Esophagus squamous epithelium (tissue), 4 donors: ENCODE measurements around the gene LRRD1.
"Not testable (repeated sequence)": the region's sequence is repeated elsewhere in the genome, so short reads cannot be mapped to it uniquely, and the experiment has no call there.

Source experiments
- CTCF ChIP-seq, 6 experiments: fragments of 450-650 bp in 4 of 6; fragments of 200-600 bp in 2 of 6; sonication (generic) in 2 of 6; IDR thresholded peaks; one replicate each; pipeline ENCODE4 v1.5.1; 2016 to 2019; ENCODE audit warnings: antibody characterized with exemption in 6 of 6, mild to moderate bottlenecking in 4 of 6, moderate library complexity in 4 of 6
- POLR2A ChIP-seq, 4 donors: fragments of 450-650 bp; IDR thresholded peaks; one replicate each; pipeline ENCODE4 v1.6.1; 2017; ENCODE audit warnings: antibody characterized with exemption in 4 of 4, mild to moderate bottlenecking in 4 of 4, moderate library complexity in 3 of 4

- TF ChIP-seq POLR2A, CTCF (IDR thresholded peaks at IDR 0.05): not testable (repeated sequence)
Observed at GRCh38 chr7:92143192-92143880, 35.6 kb downstream of the LRRD1 start.
